Mammary epithelial cell (primary cell): ENCODE measurements around the gene ISG15.
"Not testable (repeated sequence)": the region's sequence is repeated elsewhere in the genome, so short reads cannot be mapped to it uniquely, and the experiment has no call there.

Source experiments
- EZH2 ChIP-seq: IDR thresholded peaks from 2 replicates; pipeline ENCODE4 v1.6.1; 2012; ENCODE audit warnings: low read length, inconsistent platforms, borderline replicate concordance
- TF ChIP-seq, protein P1 (sequence below), 2 donors: IDR thresholded peaks in 1 of 2; conservative IDR thresholded peaks in 1 of 2; 2 replicates each; pipeline ENCODE4 v1.5.1; 2011 to 2012; ENCODE audit warnings: inconsistent platforms in 2 of 2, low read length in 2 of 2, mild to moderate bottlenecking in 2 of 2, control low read depth in 1 of 2, low read depth in 1 of 2; ENCODE audit not compliant: insufficient read depth in 1 of 2; ENCODE audit errors: extremely low read depth in 1 of 2

DNA sequence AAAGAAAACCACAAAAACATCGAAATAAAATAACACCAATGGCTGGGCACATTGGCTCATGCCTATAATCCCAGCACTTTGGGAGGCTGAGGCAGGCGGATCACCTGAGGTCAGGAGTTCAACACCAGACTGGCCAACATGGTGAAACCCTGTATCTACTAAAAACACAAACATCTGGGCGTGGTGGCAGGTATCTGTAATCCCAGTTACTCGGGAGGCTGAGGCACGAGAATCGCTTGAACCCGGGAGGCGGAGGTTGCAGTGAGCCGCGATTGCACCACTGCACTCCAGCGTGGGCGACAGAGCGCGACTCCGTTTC, 44.4 kb downstream of the ISG15 start:
- TF ChIP-seq, protein P1, sequence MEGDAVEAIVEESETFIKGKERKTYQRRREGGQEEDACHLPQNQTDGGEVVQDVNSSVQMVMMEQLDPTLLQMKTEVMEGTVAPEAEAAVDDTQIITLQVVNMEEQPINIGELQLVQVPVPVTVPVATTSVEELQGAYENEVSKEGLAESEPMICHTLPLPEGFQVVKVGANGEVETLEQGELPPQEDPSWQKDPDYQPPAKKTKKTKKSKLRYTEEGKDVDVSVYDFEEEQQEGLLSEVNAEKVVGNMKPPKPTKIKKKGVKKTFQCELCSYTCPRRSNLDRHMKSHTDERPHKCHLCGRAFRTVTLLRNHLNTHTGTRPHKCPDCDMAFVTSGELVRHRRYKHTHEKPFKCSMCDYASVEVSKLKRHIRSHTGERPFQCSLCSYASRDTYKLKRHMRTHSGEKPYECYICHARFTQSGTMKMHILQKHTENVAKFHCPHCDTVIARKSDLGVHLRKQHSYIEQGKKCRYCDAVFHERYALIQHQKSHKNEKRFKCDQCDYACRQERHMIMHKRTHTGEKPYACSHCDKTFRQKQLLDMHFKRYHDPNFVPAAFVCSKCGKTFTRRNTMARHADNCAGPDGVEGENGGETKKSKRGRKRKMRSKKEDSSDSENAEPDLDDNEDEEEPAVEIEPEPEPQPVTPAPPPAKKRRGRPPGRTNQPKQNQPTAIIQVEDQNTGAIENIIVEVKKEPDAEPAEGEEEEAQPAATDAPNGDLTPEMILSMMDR (conservative IDR thresholded peaks at IDR 0.05 in 1 of 2, IDR thresholded peaks at IDR 0.05 in 1 of 2; ENCODE audit: extremely low read depth in 1 of 2, insufficient read depth in 1 of 2, low read depth in 1 of 2, low read length in 2 of 2): not testable (repeated sequence)
- TF ChIP-seq EZH2: not testable (repeated sequence)
